HG02642 (cell line): ENCODE results near the gene MTMR6.
A peak's percentile ranks its signal among the peaks of the same experiment; 100 is the strongest.
"Not testable (repeated sequence)": the region's sequence is repeated elsewhere in the genome, so short reads cannot be mapped to it uniquely, and the experiment has no call there.

Experiments
- ATAC-seq: cut with Tn5 transposase; IDR thresholded peaks from one replicate; pipeline ENCODE4 v1.9.1; 2021; ENCODE audit warnings: mild to moderate bottlenecking; ENCODE audit not compliant: unreplicated experiment, poor library complexity

The MTMR6 gene

GRCh38 chr13:25286969-25287961, at the start of gene MTMR6:
Gene MTMR6 (minus strand): TSS chr13:25287488. CDS start chr13:25287247, 241 bp downstream.
- ATAC-seq: peak; percentile 99

GRCh38 chr13:25335856-25336255, 48.6 kb upstream of the MTMR6 start:
- ATAC-seq: no peak

- ATAC-seq: no peak
Measured at GRCh38 chr13:25330541-25330940, 43.3 kb upstream of the MTMR6 start.

- no peak for ATAC-seq
Measured at GRCh38 chr13:25329706-25330105, 42.4 kb upstream of the MTMR6 start.

DNA sequence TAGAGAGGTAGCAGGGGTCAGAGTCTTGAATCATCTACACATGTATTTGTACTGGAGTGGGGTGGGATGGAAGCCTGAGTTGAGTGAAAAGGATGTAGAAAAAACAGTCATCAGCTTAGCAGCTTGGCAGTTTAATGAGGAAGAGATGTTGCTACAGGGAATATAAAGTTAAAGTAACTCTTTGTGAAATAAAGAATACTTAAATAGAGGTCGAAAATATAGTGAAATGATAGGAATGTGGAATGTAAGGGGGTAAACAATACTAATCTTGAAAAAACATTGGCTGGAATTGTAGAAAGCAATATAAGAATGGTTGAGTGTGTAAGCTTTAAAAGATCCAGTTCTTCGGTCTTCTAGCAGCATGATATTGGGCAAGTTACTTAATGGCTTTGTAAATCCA, 36.8 kb upstream of the MTMR6 start:
- no peak for ATAC-seq

DNA sequence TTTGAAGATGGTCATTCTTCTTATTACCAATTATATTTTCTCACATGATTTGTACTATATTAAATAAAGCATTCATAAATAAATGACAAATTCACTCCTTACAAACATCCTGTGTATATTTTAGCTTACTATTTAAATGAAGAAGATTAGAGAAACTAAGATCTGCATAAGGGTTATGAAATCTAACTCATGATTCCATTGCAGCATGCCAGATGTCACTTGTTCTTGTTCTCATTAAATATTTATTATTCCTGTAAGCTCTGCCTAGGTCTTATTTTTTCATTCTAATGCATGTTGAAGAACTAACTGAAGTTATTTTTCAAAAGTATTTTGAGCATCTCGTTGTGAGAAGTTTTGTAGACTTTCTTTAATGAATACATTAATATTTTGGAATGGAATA, 32.5 kb upstream of the MTMR6 start:
- ATAC-seq: no peak

DNA sequence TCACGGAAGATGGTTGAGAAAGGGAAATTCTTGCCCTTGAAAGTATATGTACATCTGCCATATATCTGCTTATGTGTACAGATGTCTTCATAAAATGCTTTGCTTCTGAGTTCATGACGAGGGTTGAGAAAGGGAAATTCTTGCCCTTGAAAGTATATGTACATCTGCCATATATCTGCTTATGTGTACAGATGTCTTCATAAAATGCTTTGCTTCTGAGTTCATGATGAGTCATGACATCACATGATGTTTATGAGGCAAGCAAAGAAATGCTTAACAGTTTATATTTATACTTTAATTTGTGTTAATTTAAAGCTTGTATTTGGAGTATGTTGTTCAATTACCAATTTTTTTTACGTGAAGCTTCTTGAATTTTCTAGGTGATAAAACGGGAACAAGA, 31.7 kb upstream of the MTMR6 start:
- not testable (repeated sequence) for ATAC-seq

DNA sequence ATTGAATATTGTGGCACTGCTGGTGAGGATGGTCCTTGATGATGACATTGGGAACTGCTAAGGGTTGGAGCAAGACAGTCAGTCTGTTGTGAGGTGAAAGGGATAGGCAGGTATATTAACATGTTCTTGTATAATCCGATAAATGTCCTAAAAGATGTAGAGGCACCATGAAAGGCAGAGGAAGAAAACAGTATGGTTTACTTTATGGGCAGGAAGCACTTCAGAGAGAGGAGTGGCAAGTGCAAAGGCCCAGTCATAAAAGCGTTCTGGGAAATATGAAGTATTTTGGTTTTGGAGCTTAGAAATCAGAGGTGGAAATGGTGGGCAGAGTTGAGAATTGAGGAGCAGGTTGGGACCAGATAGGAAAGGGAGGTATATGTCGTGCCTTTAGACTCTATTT, 23.6 kb upstream of the MTMR6 start:
- no peak for ATAC-seq

DNA sequence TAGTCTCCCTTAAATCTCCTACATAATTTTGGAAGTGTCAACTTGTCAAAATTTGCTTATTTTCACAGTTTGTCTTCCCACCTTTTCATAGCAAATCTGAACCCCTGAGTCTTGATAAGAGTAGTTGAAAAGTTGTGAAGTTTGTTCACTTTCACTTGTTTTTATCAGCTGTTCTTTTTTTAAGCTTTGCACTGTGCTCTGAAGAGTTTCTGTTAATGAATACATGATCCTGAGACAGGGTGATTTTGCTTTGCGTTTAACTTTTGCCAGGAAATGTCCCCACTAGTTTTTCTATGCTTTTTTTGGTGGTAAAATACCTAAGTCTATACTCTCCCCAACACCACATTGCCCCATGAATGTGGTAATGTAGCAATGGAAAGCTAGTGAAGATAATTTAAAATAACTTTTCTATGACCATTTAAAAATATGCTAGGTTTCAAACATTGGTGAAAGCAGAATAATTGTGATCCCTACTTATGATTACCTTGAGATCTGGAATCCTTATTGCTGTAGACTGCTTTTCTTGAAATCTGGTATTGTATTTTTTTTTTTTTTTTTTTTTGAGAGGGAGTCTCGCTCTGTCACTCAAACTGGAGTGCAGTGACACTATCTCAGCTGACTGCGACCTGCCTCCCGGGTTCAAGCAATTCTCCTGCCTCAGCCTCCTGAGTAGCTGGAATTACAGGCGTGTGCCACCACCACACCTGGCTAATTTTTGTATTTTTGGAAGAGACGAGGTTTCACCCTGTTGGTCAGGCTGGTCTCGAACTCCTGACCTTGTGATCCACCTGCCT, 19.6 kb upstream of the MTMR6 start:
- no peak for ATAC-seq

DNA sequence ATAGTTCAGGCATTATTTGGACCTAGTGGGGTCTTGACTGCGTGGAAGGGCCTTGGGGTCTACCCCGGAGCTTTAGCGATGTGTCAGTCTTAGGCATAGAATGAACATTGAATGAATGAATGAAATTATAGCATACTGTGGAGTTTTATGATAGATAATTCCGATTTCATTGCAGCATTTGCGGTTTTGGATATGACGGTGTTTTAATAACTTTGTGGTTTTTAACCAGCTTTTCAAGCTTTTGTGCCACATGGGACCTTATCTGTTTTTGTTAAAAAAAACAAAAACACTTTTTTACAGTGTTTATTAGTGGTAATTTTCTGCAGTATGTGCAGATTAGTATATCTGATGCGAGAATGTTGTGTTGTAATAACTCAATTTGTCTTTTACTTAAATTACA, 14.8 kb upstream of the MTMR6 start:
- no peak for ATAC-seq

GRCh38 chr13:25301347-25302113, 14.2 kb upstream of the MTMR6 start, which contains the start of gene NUP58:
Gene NUP58 (plus strand): TSS chr13:25301625. CDS start chr13:25301774, 149 bp downstream.
- peak; percentile 99 for ATAC-seq

DNA sequence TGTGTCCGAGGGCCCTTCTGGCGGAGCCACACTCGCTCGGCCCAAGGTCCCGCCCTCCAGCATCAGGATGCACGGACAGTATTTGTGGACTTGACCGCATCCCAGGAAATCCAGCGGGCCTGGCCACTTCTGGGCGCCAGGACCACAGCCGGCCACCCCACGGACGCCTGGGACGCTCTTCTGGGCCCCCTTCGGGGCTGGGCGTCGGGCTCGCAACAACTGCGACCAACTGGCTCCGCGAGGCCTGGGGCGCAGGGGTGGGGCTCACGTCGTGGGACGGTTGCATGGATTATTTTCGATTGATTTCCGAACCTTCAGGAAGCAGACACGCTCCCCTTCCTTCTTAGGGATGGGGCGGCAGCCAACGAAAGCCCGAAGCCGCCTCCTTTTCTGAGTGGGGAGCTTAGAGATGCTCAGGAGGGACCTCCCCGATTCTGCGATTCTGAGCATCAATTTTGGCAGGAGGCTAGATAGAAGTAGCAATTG, 13.6 kb upstream of the MTMR6 start:
- ATAC-seq: peak; percentile 30

DNA sequence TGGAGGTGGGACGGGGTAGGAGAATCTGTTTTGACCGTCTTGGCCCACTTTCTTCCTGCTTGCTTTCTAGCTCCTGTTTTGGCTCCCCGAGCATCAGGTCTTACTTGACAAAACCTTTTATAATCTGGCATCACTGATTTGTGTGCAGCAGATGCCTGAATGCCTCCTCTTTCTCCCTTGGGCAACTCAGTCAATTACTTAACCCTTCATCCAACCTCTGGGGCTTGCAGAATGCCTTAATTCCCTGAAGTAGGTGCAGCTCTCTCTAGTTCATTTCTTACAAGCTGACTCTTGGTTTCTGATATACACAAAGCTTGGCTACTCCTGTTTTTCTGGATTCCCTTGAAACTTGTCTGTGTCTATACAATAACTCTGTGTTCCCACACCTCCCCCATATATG, 8.4 kb upstream of the MTMR6 start:
- no peak for ATAC-seq

DNA sequence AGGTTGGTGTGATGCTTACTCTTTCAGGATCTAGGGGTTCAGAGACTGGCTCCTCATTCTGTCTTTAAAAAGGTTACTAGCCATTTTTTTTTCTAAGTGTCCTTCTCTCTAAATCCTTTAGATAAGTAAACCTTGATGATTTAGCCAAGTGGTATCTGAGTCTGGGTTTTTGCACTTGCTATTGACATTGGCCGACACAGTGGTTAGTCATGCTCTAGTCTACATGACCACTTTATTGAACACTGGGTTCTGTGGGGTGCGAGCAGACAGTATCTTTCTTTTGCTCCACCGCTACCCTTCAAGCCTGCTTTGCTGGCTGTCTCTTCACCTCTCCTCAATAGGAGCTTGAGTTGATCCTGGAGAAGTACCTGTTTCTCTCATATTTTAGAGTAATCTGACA, 7.9 kb upstream of the MTMR6 start:
- ATAC-seq: no peak

- ATAC-seq: no peak
Measured at GRCh38 chr13:25292301-25292700, 5.0 kb upstream of the MTMR6 start.

- no peak for ATAC-seq
Measured at GRCh38 chr13:25291691-25292090, 4.4 kb upstream of the MTMR6 start.

GRCh38 chr13:25288966-25289365, 1.7 kb upstream of the MTMR6 start:
- no peak for ATAC-seq

DNA sequence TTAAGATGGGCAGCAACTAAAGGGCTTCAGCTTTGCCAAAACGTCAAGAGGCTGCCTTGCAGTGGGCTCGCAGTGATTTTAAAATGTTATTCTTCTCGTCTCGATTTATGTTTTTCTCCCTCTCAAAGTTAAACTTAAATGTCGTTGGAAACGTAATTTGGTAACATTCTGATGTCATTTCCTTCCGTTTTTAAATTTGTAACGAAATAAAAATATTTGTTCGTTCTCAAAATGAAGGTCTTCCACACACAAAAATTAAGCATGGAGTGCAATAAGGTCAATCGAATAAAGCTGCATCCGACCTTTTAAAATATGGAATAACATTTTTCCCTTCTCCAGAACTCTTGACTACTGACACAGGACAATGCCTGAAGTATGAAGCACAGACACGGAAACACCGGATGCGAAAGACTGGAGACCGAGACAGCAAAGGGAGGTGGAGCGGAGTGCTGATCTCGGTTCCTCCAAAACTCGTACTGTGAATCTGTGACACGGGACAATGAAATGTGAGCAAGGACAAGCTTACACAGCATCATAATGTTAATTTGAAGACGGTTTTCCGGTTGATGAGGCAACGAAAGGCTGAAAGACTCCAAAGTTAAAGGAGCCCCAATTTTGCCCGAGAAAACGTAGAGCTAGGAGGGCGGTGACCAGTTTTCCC, 850 bp downstream of the MTMR6 start:
- peak; percentile 18 for ATAC-seq

- peak; percentile 27 for ATAC-seq
Measured at GRCh38 chr13:25281935-25282332, 5.4 kb downstream of the MTMR6 start.
